ENCODE measurements around the gene CNTN1. TPM values are rescaled to one million over a fixed set of nuclear protein-coding genes. Genes with fewer than 3 reads are reported as not detected.

Gene CNTN1
- total and polyA plus RNA-seq, 5 donors from 2014 or later = not detected

DNA sequence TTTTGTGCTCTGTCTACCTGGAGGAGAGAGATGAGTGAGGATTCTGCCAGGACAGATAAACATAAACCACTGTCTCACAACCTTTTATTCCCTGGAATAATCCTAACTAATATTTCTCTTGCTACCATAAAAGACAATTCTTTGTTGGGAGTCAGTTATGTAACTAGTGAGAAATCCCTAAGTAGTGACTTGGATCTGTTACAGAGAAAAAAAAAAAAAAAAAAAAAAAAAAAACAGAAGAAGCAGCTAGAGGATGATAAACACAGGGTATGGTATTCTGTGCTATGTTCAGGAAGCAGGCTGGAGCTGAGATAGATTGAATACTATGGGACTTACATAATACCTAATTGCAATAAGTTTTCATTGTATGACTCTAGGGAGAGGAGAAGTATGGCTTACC is 178.7 kb downstream of the CNTN1 start:
- H3K4me1 ChIP-seq (ENCODE audit: control insufficient read depth, insufficient read depth, low read length, poor library complexity, severe bottlenecking) = no peaks in the 10 kb centered on the region
- ATAC-seq (ENCODE audit: low read depth in 2 of 2) (no peak), DNase-seq (no peak)
- no peak overlapping the region for H3K27ac ChIP-seq (ENCODE audit: insufficient read depth, low read length, poor library complexity, severe bottlenecking)
- Mint-ChIP-seq H3K9me3 (peaks cover 0 to 4% (median 2%) of the 10 kb centered on the region in 7 donors), H3K27ac (no peak overlapping the region), H3K4me3 (no peak overlapping the region), H3K36me3 (no peaks in the 10 kb centered on the region), H3K4me1 (no peaks in the 10 kb centered on the region), H3K27me3 (no peaks in the 10 kb centered on the region)
- H3K9me3 ChIP-seq (ENCODE audit: control insufficient read depth in 2 of 2, low read length in 2 of 2) = no peaks in the 10 kb centered on the region
- H3K27me3 ChIP-seq (ENCODE audit: control insufficient read depth, insufficient read depth, low read length) = no peaks in the 10 kb centered on the region
- no peaks in the 10 kb centered on the region for H3K36me3 ChIP-seq (ENCODE audit: control insufficient read depth, insufficient read depth, low read length)
- no peak overlapping the region for H3K4me3 ChIP-seq (ENCODE audit: low read depth, low read length)

DNA sequence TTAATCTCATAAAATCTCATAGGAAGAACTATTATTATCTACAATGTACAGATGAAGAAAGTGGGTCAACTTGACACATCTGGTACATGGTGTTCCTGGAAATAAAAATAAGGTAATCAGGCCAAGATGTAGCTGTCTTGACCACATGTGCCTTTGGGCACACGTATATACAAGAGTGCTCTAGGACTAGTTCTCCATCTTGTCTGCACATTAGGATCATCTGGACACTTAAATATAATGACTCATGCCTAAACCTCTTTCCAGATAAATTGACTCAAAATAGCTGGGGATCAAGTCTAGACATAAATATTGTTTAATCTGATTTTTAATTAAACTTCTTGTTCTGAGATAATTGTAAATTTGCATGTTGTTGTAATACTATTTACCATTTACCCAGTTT is 182.6 kb downstream of the CNTN1 start:
- Histone ChIP-seq H3K36me3 (ENCODE audit: control insufficient read depth, insufficient read depth, low read length) (no peaks in the 10 kb centered on the region), H3K9me3 (ENCODE audit: control insufficient read depth in 2 of 2, low read length in 2 of 2) (no peaks in the 10 kb centered on the region), H3K4me1 (ENCODE audit: control insufficient read depth, insufficient read depth, low read length, poor library complexity, severe bottlenecking) (no peaks in the 10 kb centered on the region), H3K4me3 (ENCODE audit: low read depth, low read length) (no peak overlapping the region), H3K27ac (ENCODE audit: insufficient read depth, low read length, poor library complexity, severe bottlenecking) (no peak overlapping the region), H3K27me3 (ENCODE audit: control insufficient read depth, insufficient read depth, low read length) (no peaks in the 10 kb centered on the region)
- Mint-ChIP-seq H3K27me3 (no peaks in the 10 kb centered on the region), H3K36me3 (no peaks in the 10 kb centered on the region), H3K9me3 (peaks cover 0 to 4% (median 3%) of the 10 kb centered on the region in 7 donors), H3K27ac (no peak overlapping the region), H3K4me1 (no peaks in the 10 kb centered on the region), H3K4me3 (no peak overlapping the region)
- DNase-seq = no peak
- ATAC-seq (ENCODE audit: low read depth in 2 of 2) = no peak

DNA sequence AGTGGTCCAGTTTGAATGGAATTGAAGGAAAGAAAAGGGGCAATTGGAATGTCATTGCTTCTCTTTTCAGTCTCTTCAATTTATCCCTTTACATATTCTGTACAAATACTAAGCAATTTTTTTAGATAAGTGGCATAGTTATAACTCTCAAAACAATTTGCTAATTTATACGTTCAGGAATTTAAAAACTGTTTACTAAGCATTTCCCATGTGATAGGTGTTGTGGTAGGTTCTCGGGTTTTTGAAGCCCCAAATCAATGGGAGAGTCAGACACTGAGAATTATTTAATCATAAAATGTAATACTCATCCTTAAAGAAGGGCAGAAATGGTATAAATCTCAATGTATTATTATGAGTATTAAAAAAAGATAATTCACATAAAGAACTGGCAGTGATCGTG is 197.1 kb downstream of the CNTN1 start:
- no peak overlapping the region for H3K27ac Mint-ChIP-seq
- ATAC-seq (ENCODE audit: low read depth in 2 of 2) = no peak

DNA sequence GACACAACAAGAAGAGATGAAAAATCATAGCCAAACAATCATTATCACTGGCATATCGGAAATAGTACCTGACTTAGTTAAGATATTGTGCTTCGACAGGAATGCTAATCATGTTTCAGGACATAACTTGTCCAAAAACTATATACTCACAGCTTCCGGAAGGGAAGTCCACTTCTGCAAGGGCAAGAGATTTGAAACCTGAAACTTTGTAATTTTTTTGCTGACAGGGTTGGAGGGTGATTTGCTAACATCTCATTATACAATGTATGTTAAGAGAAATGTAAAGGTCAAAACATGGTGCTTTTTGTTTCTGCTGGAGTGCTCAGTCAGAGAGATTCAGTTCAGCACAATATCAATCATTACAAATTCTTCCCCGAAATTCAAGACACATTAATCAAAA is 200.3 kb downstream of the CNTN1 start:
- Mint-ChIP-seq H3K4me3 (no peak overlapping the region), H3K27ac (no peak overlapping the region), H3K36me3 (no peaks in the 10 kb centered on the region), H3K27me3 (no peaks in the 10 kb centered on the region), H3K4me1 (no peaks in the 10 kb centered on the region), H3K9me3 (peaks cover 0 to 3% (median 0%) of the 10 kb centered on the region in 7 donors)
- Histone ChIP-seq H3K27me3 (ENCODE audit: control insufficient read depth, insufficient read depth, low read length) (no peaks in the 10 kb centered on the region), H3K9me3 (ENCODE audit: control insufficient read depth in 2 of 2, low read length in 2 of 2) (no peaks in the 10 kb centered on the region), H3K36me3 (ENCODE audit: control insufficient read depth, insufficient read depth, low read length) (no peaks in the 10 kb centered on the region), H3K4me1 (ENCODE audit: control insufficient read depth, insufficient read depth, low read length, poor library complexity, severe bottlenecking) (no peaks in the 10 kb centered on the region), H3K4me3 (ENCODE audit: low read depth, low read length) (no peak overlapping the region), H3K27ac (ENCODE audit: insufficient read depth, low read length, poor library complexity, severe bottlenecking) (no peak overlapping the region)
- DNase-seq (no peak), ATAC-seq (ENCODE audit: low read depth in 2 of 2) (no peak)

More for the DNA sequence above, 197.1 kb downstream of the CNTN1 start:
- Mint-ChIP-seq H3K36me3 (no peaks in the 10 kb centered on the region), H3K4me1 (no peaks in the 10 kb centered on the region), H3K9me3 (peaks cover 0 to 3% (median 1%) of the 10 kb centered on the region in 7 donors), H3K27me3 (no peaks in the 10 kb centered on the region), H3K4me3 (no peak overlapping the region)
- H3K27ac ChIP-seq (ENCODE audit: insufficient read depth, low read length, poor library complexity, severe bottlenecking) = no peak overlapping the region
- H3K4me3 ChIP-seq (ENCODE audit: low read depth, low read length) = no peak overlapping the region
- no peaks in the 10 kb centered on the region for H3K9me3 ChIP-seq (ENCODE audit: control insufficient read depth in 2 of 2, low read length in 2 of 2)
- no peaks in the 10 kb centered on the region for H3K4me1 ChIP-seq (ENCODE audit: control insufficient read depth, insufficient read depth, low read length, poor library complexity, severe bottlenecking)
- DNase-seq = no peak
- no peaks in the 10 kb centered on the region for H3K27me3 ChIP-seq (ENCODE audit: control insufficient read depth, insufficient read depth, low read length)
- no peaks in the 10 kb centered on the region for H3K36me3 ChIP-seq (ENCODE audit: control insufficient read depth, insufficient read depth, low read length)

DNA sequence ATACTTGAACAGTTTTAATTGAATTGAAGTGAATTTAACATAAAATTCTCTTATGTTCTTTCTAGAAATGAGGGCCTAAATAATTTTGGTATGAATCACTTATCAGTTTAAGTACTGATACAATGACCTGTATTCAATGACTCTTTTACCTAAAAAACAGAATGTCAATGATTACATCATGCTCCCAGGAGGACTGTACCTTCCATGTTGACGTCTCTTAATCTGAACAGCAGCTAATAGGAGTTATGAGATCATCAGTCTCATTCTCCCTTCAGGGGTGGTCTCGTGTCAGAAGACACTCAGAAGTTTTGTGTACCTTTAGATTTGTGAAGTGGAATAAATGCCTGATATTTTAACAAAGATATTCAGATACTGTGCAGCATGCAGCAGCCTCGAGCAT is 206.3 kb downstream of the CNTN1 start:
- no peak for DNase-seq
- Mint-ChIP-seq H3K27ac (no peak overlapping the region), H3K27me3 (no peaks in the 10 kb centered on the region), H3K36me3 (no peaks in the 10 kb centered on the region), H3K4me1 (no peaks in the 10 kb centered on the region), H3K4me3 (no peak overlapping the region), H3K9me3 (peaks cover 0 to 2% (median 0%) of the 10 kb centered on the region in 7 donors)
- Histone ChIP-seq H3K27me3 (ENCODE audit: control insufficient read depth, insufficient read depth, low read length) (no peaks in the 10 kb centered on the region), H3K36me3 (ENCODE audit: control insufficient read depth, insufficient read depth, low read length) (no peaks in the 10 kb centered on the region), H3K27ac (ENCODE audit: insufficient read depth, low read length, poor library complexity, severe bottlenecking) (no peak overlapping the region), H3K4me3 (ENCODE audit: low read depth, low read length) (no peak overlapping the region), H3K4me1 (ENCODE audit: control insufficient read depth, insufficient read depth, low read length, poor library complexity, severe bottlenecking) (no peaks in the 10 kb centered on the region), H3K9me3 (ENCODE audit: control insufficient read depth in 2 of 2, low read length in 2 of 2) (no peaks in the 10 kb centered on the region)
- no peak for ATAC-seq (ENCODE audit: low read depth in 2 of 2)

DNA sequence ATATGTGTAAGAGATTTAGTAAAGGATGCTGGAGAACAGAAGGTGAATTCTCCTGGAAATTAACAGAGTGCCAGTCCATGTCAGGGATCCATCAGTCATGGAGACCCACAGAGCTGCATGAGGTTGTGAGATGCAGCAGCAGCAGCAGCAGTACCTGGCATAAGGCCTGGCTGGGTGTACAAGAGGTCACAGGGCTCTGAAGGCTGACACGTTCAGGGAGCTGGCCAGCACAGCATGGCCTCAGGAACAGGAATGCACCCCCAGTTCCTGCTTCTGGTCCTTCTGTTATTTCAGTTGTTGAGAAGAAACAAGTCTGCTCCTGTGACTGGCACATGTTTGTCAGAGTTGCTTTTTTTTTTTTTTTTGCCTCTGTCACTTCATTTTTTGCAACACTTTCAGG is 210.8 kb downstream of the CNTN1 start:
- H3K36me3 ChIP-seq (ENCODE audit: control insufficient read depth, insufficient read depth, low read length) = no peaks in the 10 kb centered on the region
- Mint-ChIP-seq H3K9me3 (no peaks in the 10 kb centered on the region), H3K4me3 (no peak overlapping the region), H3K36me3 (no peaks in the 10 kb centered on the region), H3K27ac (no peak overlapping the region), H3K4me1 (no peaks in the 10 kb centered on the region), H3K27me3 (no peaks in the 10 kb centered on the region)
- peak in 1 of 2 donors; percentile 32 for ATAC-seq (ENCODE audit: low read depth in 2 of 2)
- no peaks in the 10 kb centered on the region for H3K9me3 ChIP-seq (ENCODE audit: control insufficient read depth in 2 of 2, low read length in 2 of 2)
- H3K27me3 ChIP-seq (ENCODE audit: control insufficient read depth, insufficient read depth, low read length) = no peaks in the 10 kb centered on the region
- H3K4me1 ChIP-seq (ENCODE audit: control insufficient read depth, insufficient read depth, low read length, poor library complexity, severe bottlenecking) = no peaks in the 10 kb centered on the region
- H3K27ac ChIP-seq (ENCODE audit: insufficient read depth, low read length, poor library complexity, severe bottlenecking) = no peak overlapping the region
- no peak for DNase-seq
- no peak overlapping the region for H3K4me3 ChIP-seq (ENCODE audit: low read depth, low read length)

DNA sequence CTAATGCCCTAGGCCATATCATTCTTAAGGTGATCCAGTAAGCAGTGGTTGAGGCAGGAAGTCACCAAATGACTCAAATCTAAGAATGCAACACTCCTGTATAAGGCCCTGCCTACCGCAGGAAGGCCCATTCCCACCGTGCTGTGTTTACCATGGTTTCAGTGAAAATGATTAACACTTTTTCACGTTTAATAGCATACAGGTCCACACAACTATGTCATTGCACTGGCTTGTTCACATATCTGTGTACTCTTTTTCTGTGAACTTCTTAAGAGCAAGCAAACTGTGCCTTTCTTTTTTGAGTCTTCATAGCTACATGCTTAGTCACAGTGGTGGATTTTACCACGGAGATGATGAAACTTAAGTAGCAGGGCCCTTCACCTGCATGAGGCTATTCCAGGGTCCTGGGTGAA is 214.9 kb downstream of the CNTN1 start:
- Histone ChIP-seq H3K36me3 (ENCODE audit: control insufficient read depth, insufficient read depth, low read length) (no peaks in the 10 kb centered on the region), H3K9me3 (ENCODE audit: control insufficient read depth in 2 of 2, low read length in 2 of 2) (no peaks in the 10 kb centered on the region), H3K4me1 (ENCODE audit: control insufficient read depth, insufficient read depth, low read length, poor library complexity, severe bottlenecking) (no peaks in the 10 kb centered on the region), H3K27me3 (ENCODE audit: control insufficient read depth, insufficient read depth, low read length) (no peaks in the 10 kb centered on the region), H3K27ac (ENCODE audit: insufficient read depth, low read length, poor library complexity, severe bottlenecking) (no peak overlapping the region), H3K4me3 (ENCODE audit: low read depth, low read length) (no peak overlapping the region)
- H3K9me3 Mint-ChIP-seq = no peaks in the 10 kb centered on the region
- no peak for ATAC-seq (ENCODE audit: low read depth in 2 of 2)
- no peak for DNase-seq
- H3K36me3 Mint-ChIP-seq = no peaks in the 10 kb centered on the region
- no peaks in the 10 kb centered on the region for H3K4me1 Mint-ChIP-seq
- H3K27ac Mint-ChIP-seq = no peak overlapping the region
- H3K27me3 Mint-ChIP-seq = no peaks in the 10 kb centered on the region
- no peak overlapping the region for H3K4me3 Mint-ChIP-seq

DNA sequence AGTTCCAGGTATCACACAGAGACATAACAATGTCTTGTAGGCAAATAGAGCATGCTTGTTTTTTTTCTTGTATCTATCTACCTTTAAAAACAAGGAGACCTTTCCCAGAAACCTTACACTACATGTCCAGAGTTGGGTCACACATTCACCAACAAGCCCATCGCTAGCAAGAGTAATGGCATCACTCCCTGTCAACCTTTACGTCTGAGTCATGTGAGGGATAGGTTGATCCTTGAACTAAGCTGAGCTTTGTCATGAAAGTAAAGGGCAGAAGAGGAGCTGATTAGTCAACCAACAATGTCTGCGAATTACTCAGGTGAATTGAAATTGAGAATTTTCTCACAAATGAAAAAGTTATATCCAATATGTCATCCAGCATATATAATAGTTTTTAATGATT is 219.4 kb downstream of the CNTN1 start:
- no peak for DNase-seq
- no peaks in the 10 kb centered on the region for H3K9me3 Mint-ChIP-seq
- H3K36me3 ChIP-seq (ENCODE audit: control insufficient read depth, insufficient read depth, low read length) = no peaks in the 10 kb centered on the region
- H3K27ac ChIP-seq (ENCODE audit: insufficient read depth, low read length, poor library complexity, severe bottlenecking) = no peak overlapping the region
- H3K36me3 Mint-ChIP-seq = no peaks in the 10 kb centered on the region
- ATAC-seq (ENCODE audit: low read depth in 2 of 2) = no peak
- no peaks in the 10 kb centered on the region for H3K27me3 Mint-ChIP-seq
- H3K4me3 Mint-ChIP-seq = no peak overlapping the region
- H3K4me3 ChIP-seq (ENCODE audit: low read depth, low read length) = no peak overlapping the region
- no peaks in the 10 kb centered on the region for H3K4me1 ChIP-seq (ENCODE audit: control insufficient read depth, insufficient read depth, low read length, poor library complexity, severe bottlenecking)
- H3K9me3 ChIP-seq (ENCODE audit: control insufficient read depth in 2 of 2, low read length in 2 of 2) = no peaks in the 10 kb centered on the region
- no peak overlapping the region for H3K27ac Mint-ChIP-seq
- H3K27me3 ChIP-seq (ENCODE audit: control insufficient read depth, insufficient read depth, low read length) = no peaks in the 10 kb centered on the region
- H3K4me1 Mint-ChIP-seq = no peaks in the 10 kb centered on the region
